OCI-LY3 (cell line): Measurements from ENCODE around the gene SULT1C4.

ENCODE experiments used
- H2AFZ ChIP-seq: fragments of 200-600, 300-600 bp; shearing (Covaris generic); 2 replicates; pipeline ENCODE4 v1.6.0; 2014; ENCODE audit warnings: antibody characterized with exemption, low read depth, low read length
- H3K27ac ChIP-seq: fragments of 200-600, 300-600 bp; sonication (generic); 2 replicates; pipeline ENCODE4 v1.5.1; 2014; ENCODE audit warnings: mild to moderate bottlenecking, low read length, moderate library complexity, mixed read lengths
- H3K27me3 ChIP-seq: fragments of 200-600, 300-600 bp; sonication (generic); 2 replicates; pipeline ENCODE4 v1.6.1; 2014; ENCODE audit warnings: low read depth, low read length, mixed read lengths
- H3K36me3 ChIP-seq: fragments of 200-600, 300-600 bp; sonication (generic); replicated peaks from 2 replicates; pipeline ENCODE3; 2014; ENCODE audit warnings: low read depth, low read length, mixed read lengths
- H3K4me1 ChIP-seq: fragments of 300-600, 200-600 bp; sonication (generic); 2 replicates; pipeline ENCODE4 v1.6.1; 2014; ENCODE audit warnings: low read length, mixed read lengths
- H3K4me2 ChIP-seq: fragments of 200-600, 300-600 bp; sonication (generic); 2 replicates; pipeline ENCODE4 v1.6.1; 2014; ENCODE audit warnings: low read length, mixed read lengths
- H3K4me3 ChIP-seq: fragments of 300-600, 200-600 bp; sonication (generic); 2 replicates; pipeline ENCODE4 v1.5.1; 2014; ENCODE audit warnings: antibody characterized with exemption, mild to moderate bottlenecking, low read length, moderate library complexity
- H3K79me2 ChIP-seq: fragments of 300-600, 200-600 bp; shearing (Covaris generic); 2 replicates; pipeline ENCODE4 v1.6.1; 2014; ENCODE audit warnings: mild to moderate bottlenecking, low read length, mixed read lengths
- H3K9ac ChIP-seq: fragments of 300-600, 200-600 bp; shearing (Covaris generic); 2 replicates; pipeline ENCODE4 v1.6.0; 2014; ENCODE audit warnings: mild to moderate bottlenecking, low read length, moderate library complexity
- H3K9me3 ChIP-seq: fragments of 200-600, 300-600 bp; shearing (Covaris generic); 2 replicates; pipeline ENCODE4 v1.6.1; 2014; ENCODE audit warnings: low read length, mixed read lengths; ENCODE audit not compliant: insufficient read depth
- H4K20me1 ChIP-seq: fragments of 200-600, 300-600 bp; sonication (generic); 2 replicates; pipeline ENCODE4 v1.6.1; 2016; ENCODE audit warnings: low read length, mixed read lengths; ENCODE audit not compliant: insufficient read depth
- EZH2phosphoT487 ChIP-seq: fragments of 200-600 bp; shearing (Covaris generic); IDR thresholded peaks from 2 replicates; pipeline ENCODE4 v1.6.1; 2018; ENCODE audit warnings: antibody characterized with exemption, mixed run types, low read depth
- TF ChIP-seq, protein P1 (sequence below): fragments of 200-600, 300-600 bp; sonication (generic); IDR thresholded peaks from 2 replicates; pipeline ENCODE4 v1.5.1; 2014; ENCODE audit warnings: antibody characterized with exemption, low read length, low read depth

SULT1C4 gene

GRCh38 chr2:108382196-108382595 is 4.4 kb downstream of the SULT1C4 start:
- H3K4me3 ChIP-seq = no peak overlapping the region
- H3K79me2 ChIP-seq = no peaks in the 10 kb centered on the region
- peaks cover 14% of the 10 kb centered on the region for H3K4me1 ChIP-seq
- no peaks in the 10 kb centered on the region for H3K9me3 ChIP-seq
- H4K20me1 ChIP-seq = no peaks in the 10 kb centered on the region
- TF ChIP-seq EZH2phosphoT487 = no peak
- TF ChIP-seq, protein P1, sequence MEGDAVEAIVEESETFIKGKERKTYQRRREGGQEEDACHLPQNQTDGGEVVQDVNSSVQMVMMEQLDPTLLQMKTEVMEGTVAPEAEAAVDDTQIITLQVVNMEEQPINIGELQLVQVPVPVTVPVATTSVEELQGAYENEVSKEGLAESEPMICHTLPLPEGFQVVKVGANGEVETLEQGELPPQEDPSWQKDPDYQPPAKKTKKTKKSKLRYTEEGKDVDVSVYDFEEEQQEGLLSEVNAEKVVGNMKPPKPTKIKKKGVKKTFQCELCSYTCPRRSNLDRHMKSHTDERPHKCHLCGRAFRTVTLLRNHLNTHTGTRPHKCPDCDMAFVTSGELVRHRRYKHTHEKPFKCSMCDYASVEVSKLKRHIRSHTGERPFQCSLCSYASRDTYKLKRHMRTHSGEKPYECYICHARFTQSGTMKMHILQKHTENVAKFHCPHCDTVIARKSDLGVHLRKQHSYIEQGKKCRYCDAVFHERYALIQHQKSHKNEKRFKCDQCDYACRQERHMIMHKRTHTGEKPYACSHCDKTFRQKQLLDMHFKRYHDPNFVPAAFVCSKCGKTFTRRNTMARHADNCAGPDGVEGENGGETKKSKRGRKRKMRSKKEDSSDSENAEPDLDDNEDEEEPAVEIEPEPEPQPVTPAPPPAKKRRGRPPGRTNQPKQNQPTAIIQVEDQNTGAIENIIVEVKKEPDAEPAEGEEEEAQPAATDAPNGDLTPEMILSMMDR = no peak
- H3K27ac ChIP-seq = no peak overlapping the region
- no peak overlapping the region for H3K9ac ChIP-seq
- H3K4me2 ChIP-seq = no peak overlapping the region
- H3K36me3 ChIP-seq = no peaks in the 10 kb centered on the region
- no peaks in the 10 kb centered on the region for H3K27me3 ChIP-seq
- no peak overlapping the region for H2AFZ ChIP-seq

DNA sequence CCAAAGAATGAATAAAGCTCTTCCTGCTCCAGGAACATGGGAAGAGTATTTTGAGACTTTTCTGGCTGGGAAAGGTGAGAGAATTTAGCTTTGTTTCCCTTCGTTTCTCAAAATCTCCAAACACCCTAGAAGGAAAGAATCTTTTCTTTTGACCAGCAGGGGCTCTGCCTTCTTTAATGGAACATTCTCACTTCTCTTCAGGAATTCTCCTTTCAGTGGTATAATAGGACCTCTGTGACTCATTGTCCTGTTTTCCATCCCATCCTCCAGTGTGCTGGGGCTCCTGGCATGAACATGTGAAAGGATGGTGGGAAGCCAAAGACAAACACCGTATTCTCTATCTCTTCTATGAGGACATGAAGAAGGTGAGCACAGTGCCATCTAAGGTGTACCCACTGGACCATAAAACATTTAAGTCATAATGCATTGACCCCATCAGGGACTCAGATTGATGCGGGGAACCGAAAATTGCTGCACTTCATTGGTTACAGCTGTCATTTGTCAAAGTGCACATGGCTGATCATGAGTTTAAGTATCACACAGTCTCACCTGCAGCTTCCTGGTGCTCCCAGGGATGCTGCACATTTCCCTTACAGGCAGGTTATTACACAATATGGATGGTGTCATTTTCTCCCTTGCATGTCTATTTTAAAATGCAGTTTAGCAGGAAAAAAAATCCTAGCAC is 5.5 kb downstream of the SULT1C4 start:
- Histone ChIP-seq H3K9ac (no peak overlapping the region), H3K27me3 (no peaks in the 10 kb centered on the region), H3K4me1 (peaks cover 13% of the 10 kb centered on the region), H3K36me3 (no peaks in the 10 kb centered on the region), H4K20me1 (no peaks in the 10 kb centered on the region), H2AFZ (no peak overlapping the region), H3K4me2 (no peak overlapping the region), H3K27ac (no peak overlapping the region), H3K9me3 (no peaks in the 10 kb centered on the region), H3K4me3 (no peak overlapping the region), H3K79me2 (no peaks in the 10 kb centered on the region)
- TF ChIP-seq, protein P1 = no peak
- TF ChIP-seq EZH2phosphoT487 = no peak

DNA sequence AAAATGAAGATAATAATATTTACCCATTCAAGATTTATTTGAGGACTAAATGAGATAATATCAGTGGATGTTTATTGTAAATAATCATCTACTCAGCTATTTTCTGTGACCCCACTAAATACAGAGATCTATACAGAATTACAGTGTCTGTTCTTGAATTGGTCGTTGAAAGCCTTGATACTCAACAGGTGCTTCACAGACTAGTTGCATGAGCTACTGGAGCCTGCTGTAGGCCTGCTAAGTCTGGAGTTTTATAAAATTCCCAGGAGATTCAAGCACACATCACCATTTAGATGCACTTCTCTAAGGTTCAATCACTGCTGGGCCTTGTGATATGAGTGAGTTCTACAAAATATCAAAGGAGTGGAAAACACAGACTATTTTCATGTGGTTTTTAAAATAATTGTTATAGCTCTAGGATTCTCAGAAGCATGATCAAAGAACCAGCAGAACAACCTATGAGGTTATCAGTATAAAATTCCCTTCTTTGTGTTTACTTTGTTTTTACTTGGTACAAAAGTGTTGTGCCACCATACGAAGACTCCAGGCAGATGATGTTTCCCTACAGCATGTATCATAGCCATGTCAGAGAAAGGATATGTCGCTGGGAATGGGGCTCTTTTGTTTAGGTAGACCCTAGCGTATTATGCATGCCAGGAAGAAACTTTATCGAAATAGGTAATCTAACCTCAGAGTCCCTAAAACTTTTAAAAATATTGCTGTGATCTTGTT is 7.1 kb downstream of the SULT1C4 start:
- Histone ChIP-seq H3K36me3 (no peaks in the 10 kb centered on the region), H2AFZ (no peak overlapping the region)

More for the DNA sequence above, 7.1 kb downstream of the SULT1C4 start:
- Histone ChIP-seq H3K4me2 (no peak overlapping the region), H3K9me3 (no peaks in the 10 kb centered on the region), H3K79me2 (no peaks in the 10 kb centered on the region), H3K27me3 (no peaks in the 10 kb centered on the region), H4K20me1 (no peaks in the 10 kb centered on the region), H3K4me3 (no peak overlapping the region), H3K4me1 (peaks cover 9% of the 10 kb centered on the region), H3K9ac (no peak overlapping the region), H3K27ac (no peak overlapping the region)
- TF ChIP-seq, protein P1 = no peak
